ENCODE results near the gene ECE2.

The ECE2 gene

DNA sequence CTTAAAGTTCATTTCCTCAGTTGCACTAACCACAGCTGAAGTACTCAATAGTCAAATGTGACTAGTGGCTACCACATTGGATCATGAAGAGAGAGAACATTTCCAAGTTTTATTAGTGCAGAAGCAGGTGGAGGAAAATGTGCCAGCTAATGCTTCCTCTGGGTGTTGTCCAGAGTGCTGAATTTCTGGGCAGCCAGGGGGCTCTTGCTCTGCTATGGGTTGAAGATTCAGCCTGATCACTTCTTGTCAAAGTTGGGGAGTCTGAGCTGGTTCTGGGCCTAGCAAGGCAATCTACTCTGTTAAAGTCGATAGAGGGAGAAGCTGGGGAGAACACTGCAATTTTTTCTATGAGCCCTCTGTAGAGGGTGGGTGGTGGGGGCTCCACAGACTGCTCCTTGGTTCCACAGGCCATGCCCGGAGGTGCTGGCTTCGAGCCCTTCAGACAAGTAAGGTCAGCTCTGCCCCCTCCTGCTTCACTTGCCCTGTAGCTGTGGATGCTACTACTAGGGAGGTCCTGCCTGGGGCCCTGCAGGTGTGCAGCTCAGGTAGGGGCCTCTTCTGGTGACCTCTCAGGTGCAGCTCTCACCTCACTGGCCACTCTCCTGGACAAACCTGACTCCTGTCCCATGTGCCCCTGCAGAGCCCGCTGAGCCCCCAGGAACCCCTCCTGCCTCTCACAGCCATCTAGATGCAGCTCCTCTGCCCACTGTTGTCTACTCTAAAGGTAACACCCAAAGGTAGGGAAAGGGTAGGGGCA is 35.3 kb upstream of the ECE2 start:
- DNase-seq (ENCODE audit: low read depth), result no peak

DNA sequence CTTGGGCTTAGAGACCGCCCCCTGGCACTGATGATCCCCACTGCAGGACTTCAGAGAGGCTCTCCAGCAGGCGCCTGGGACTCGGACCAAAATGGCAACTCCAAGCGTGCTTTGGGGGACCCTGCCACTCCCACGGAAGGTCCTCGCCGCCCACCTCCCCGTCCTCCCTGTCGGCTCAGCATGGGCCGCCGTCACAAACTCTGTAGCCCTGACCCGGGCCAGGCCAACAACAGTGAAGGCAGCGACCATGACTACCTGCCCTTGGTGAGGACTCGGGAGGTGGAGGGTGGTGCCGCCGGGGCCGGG is 34.7 kb upstream of the ECE2 start:
- no peak for DNase-seq (ENCODE audit: low read depth)

DNA sequence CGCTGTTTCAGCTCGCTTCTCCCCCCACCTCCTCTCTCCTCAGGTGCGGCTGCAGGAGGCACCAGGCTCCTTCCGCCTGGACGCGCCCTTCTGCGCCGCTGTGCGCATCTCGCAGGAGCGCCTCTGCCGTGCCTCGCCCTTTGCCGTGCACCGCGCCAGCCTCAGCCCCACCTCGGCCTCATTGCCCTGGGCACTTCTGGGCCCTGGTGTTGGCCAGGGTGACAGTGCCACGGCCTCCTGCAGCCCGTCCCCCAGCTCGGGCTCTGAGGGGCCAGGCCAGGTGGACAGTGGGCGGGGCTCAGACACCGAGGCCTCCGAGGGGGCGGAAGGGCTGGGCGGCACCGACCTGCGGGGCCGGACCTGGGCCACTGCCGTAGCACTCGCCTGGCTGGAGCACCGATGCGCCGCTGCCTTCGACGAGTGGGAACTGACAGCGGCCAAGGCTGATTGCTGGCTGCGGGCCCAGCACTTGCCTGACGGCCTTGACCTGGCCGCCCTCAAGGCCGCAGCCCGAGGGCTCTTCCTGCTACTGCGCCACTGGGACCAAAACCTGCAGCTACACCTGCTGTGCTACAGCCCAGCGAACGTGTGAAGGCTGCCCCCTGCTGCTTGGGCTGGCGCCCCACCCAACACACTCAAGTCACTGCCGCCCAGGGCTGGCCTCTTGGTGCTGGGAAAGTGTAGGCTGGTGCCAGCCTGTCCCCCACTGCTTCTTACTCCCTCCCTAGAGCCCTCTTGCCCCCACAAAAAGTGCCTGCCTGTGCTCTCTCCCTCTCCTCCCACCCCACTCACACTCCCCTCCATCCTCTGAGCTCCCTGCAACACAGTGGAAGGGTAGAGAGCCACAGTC is 34.1 kb upstream of the ECE2 start:
- no peak for DNase-seq (ENCODE audit: low read depth)

GRCh38 chr3:184242297-184242685 is 33.5 kb upstream of the ECE2 start:
- no peak for DNase-seq (ENCODE audit: low read depth)

GRCh38 chr3:184248454-184249411 is 27.1 kb upstream of the ECE2 start, which contains the start of gene ALG3:
Gene ALG3 (minus strand): TSS chr3:184248962. CDS start chr3:184248940, 22 bp downstream.
- peak; percentile 80 for DNase-seq (ENCODE audit: low read depth)

DNA sequence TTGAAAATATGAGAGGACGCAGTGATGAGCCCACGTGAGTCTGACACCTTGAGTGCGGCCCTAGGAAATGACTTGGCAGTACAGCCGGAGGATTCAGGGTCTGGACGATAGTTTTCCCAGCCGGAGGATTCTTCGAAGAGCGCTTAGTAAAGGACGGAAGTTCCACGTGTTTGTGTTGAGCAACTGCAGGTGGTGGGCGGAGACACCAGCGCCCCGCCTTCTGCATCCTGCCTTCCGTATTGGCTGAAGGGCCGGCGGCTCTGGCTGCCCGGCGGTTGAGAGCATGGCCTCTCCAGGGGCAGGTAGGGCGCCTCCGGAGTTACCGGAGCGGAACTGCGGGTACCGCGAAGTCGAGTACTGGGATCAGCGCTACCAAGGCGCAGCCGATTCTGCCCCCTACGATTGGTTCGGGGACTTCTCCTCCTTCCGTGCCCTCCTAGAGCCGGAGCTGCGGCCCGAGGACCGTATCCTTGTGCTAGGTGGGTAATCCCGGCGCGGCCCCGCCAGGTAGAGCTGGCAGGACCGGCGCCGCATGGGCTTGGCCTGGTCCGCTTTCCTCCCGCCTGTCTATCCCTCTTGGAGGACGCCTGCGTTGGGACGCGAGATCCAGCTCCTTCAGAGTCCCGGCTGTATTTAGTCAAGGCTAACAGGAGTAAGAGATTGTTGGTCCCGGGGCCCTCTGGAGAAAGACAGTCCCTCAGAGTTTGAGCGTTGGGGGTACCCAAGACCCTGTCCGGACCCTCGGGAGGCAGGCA is 26.2 kb upstream of the ECE2 start, which contains the start of gene EEF1AKMT4:
Gene EEF1AKMT4, plus strand, starts transcription at position 261 of the 755 bp plus-strand sequence. Its CDS starts 23 bp downstream, at position 284.
- DNase-seq (ENCODE audit: low read depth), result peak; percentile 93

- DNase-seq (ENCODE audit: low read depth), result peak; percentile 85
These were observed 25.5 kb upstream of the ECE2 start for GRCh38 chr3:184250167-184250828.

DNA sequence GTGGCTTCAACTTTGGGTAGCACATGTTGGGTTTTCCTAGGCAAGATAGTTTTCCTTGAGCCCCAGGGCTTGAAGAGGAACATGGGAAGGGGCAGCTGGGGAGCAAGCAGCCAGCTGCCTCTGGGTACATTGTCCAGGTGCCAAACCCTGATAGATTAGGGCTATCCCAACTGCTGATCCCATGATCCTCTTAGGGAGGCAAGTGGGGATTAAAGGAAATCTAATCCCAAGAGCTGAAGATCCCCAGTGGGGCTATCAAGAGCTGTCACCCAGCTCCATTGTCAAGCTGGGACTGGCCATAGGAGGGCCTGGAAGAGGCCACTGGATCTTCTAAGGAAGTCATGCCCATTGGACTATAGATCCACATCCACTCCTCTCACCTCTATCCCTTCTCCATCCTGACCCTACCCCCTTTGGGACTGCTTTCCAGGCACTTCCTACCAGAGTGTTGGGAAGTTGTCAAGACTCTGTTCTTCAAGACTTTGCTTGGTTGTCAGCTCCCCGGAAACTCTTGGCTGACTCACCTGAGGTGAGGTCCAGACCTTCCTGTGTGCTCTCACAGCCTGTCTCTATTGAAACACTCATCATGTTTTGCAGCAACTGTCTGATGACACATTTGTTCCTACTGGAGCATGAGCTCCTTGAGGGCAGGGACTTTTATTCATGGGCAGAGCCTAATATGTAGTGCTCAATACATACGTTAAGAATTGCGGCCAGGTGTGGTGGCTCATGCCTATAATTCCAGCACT is 20.4 kb upstream of the ECE2 start:
- no peak for DNase-seq (ENCODE audit: low read depth)

GRCh38 chr3:184257083-184257915 is 18.5 kb upstream of the ECE2 start:
- DNase-seq (ENCODE audit: low read depth), result no peak

DNA sequence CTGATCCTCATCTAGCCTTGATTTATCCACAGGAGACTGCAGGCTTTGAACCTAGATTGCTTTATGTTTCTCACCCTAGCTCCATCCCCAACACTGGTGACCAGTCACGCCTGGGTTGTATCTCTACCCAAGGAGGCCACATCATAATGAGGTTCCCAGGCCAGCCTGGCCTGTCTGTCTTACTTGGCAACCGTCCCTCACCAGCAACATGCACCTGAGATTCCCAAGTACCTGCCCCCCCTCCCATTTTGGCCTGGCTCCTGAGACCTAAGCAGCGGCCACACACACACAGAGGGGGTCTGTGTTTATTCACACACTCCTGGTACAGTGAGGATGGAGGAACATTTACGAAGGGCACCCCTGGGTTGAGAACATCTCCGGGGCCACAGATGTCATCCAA is 16.9 kb upstream of the ECE2 start:
- DNase-seq (ENCODE audit: low read depth), result no peak

DNA sequence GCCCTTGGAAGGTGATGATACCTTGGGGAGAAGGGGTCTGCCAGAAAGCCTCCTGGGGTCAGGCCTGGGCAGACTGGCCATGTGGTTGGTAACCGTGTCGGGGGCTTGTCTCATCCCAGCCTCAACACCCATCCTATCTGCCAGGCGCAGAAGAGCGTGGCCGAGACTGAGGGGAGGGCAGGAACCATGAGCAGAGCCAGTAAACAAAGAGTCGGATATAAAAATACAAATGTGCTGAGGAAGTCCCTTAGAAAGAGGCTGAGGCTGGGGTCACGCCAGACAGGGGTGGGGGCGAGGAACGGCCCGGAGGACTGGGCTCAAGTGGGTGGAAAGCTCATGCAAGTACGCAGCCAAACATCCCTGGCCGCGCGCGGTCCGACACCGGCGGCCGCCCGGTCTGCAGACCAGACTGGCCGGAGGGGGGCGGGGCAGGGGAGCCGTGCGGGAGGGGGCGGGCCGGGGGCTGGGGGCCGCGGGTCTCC is 16.4 kb upstream of the ECE2 start:
- DNase-seq (ENCODE audit: low read depth), result no peak

GRCh38 chr3:184259878-184260723 is 15.7 kb upstream of the ECE2 start:
- no peak for DNase-seq (ENCODE audit: low read depth)

GRCh38 chr3:184260724-184261269 is 15.0 kb upstream of the ECE2 start:
- no peak for DNase-seq (ENCODE audit: low read depth)

DNA sequence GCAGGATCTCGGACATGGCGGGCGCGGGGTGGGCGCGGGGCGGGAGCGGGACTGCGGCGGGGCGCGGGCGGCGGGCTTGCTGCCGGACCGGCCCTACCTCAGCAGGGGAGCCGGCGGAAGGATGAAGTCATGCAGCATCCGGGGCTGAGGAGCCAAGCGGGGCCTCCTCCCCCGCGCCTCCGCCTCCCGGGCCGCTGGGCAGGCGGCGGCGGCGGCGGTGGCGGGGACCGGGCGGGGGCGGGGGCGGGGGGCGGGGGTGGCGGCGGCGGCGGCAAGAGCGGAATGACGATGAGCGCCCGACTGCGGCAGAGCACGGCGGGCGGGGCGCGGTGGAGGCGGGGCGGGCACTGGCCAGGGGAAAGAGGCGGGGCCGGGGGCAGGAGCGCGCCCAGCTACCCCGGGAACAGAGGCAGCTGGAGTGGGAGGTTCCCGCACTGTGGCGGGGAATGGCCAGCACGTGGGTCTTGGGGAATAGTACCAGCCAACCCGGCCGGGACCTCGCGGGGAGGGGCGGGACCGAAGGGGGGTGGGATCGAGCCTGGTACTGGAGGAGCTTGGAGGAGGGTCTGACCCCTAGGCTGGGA is 14.5 kb upstream of the ECE2 start, which contains the start of gene CAMK2N2:
Gene CAMK2N2, minus strand, starts transcription at position 284 of the 584 bp plus-strand sequence. Its CDS starts 268 bp downstream, at position 16.
- DNase-seq (ENCODE audit: low read depth), result peak; percentile 32

GRCh38 chr3:184261854-184262763 is 13.7 kb upstream of the ECE2 start:
- DNase-seq (ENCODE audit: low read depth), result no peak

- DNase-seq (ENCODE audit: low read depth), result no peak
These were observed 13.1 kb upstream of the ECE2 start for GRCh38 chr3:184262764-184263179.
